GM11168 (cell line): ENCODE measurements around the gene NSUN3.
"Not testable (repeated sequence)": the region's sequence is repeated elsewhere in the genome, so short reads cannot be mapped to it uniquely, and the experiment has no call there.

Source experiments
- in situ Hi-C: fragments of 300-500 bp; cut with MboI; formaldehyde crosslinking; loops from one replicate; pipeline ENCODE4 v1.12.0; 2022; ENCODE audit warnings: low sequenced_read_pairs; ENCODE audit not compliant: unreplicated experiment

NSUN3 gene

DNA sequence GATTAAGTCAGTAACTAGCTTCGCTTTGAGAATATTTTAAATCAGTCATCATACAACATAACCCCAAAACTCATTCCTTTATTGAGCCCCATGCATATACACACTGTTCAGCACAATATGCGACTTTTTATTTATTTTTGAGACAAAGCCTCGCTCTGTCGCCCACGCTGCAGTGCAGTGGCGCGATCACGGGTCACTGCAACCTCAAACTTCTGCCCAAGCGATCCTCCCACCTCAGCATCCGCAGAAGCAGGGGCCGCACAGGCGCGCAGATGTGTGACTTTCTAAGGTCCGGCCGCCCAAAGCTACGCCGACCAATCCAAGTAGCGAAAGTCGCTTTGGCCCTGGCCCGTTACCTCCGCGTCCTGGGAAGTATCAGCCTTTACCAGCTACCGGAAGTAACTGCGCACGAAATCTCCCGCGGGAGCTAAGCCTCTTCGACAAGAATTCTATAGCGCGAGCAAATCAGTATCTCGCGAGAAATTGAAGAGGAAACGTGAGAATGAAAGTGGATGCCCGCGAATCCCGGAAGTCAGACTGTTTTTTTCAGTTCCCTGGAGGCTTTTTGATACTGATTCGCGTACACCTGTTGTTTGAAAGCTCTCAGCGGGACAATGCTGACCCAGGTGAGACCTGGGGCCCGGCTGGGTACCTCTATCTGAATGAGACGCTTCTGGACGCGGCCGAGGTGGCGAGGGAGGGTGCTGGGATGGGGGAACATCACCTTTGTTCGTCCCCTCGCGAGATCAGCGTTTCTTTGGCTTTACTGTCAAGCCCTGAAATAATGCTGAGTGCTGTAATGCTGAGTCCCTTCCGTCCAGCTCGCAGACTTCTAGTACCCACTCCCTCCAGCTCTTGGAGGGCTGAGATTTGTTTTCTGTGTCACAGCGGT lies at the start of gene NSUN3, which contains the start of gene DHFR2:
TSS of gene NSUN3 (plus strand) at position 549 of the 892 bp plus-strand sequence. CDS start at position 615, 66 bp downstream.
TSS of gene DHFR2 (minus strand) at position 404 of the 892 bp plus-strand sequence. CDS start 1,405 bp downstream, outside the sequence.
- in situ Hi-C loops: no loop called here

- in situ Hi-C loops: no loop called here
Measured at GRCh38 chr3:94015025-94015424, 47.8 kb upstream of the NSUN3 start.

DNA sequence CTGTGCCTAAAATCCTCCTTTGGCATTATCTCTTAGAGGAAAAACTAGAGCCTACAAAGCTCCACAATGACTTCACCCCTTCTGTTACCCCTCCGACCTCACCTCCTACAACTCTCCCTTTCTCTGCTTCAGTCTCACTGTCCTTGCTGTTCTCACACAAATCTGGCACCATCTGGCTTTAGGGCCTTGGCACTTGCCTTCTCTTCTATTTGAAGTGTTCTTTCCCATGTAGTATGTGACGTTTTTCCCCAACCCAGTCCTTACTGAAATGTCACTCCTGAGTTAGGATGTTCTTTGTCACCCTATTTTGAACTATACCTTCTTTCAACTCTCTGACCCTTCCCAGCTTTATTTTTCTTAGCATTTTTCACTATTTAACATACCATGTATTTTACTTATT lies 43.2 kb upstream of the NSUN3 start:
- in situ Hi-C loops: no loop called here

GRCh38 chr3:94020293-94020692 lies 42.6 kb upstream of the NSUN3 start:
- in situ Hi-C loops: no loop called here

GRCh38 chr3:94024385-94024784 lies 38.5 kb upstream of the NSUN3 start:
- in situ Hi-C loops: no loop called here

DNA sequence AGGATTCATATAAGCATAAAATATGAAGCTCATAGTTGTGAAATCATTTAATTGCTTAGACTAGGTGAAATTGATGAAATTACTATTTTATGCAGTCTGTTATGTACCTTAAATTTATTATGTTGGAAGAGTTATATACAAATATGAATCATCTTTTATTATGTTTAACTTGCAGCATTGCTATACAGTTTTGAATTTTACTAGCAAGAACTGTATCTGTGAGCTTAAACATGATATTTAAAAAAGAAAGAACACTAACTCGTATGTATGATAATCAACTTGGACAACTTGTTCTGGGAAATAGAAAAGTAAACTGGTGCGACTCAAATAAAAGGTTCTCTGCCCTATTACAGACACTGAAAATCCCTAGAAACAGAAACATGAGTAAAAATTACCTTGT lies 36.2 kb upstream of the NSUN3 start:
- in situ Hi-C loops: no loop called here

DNA sequence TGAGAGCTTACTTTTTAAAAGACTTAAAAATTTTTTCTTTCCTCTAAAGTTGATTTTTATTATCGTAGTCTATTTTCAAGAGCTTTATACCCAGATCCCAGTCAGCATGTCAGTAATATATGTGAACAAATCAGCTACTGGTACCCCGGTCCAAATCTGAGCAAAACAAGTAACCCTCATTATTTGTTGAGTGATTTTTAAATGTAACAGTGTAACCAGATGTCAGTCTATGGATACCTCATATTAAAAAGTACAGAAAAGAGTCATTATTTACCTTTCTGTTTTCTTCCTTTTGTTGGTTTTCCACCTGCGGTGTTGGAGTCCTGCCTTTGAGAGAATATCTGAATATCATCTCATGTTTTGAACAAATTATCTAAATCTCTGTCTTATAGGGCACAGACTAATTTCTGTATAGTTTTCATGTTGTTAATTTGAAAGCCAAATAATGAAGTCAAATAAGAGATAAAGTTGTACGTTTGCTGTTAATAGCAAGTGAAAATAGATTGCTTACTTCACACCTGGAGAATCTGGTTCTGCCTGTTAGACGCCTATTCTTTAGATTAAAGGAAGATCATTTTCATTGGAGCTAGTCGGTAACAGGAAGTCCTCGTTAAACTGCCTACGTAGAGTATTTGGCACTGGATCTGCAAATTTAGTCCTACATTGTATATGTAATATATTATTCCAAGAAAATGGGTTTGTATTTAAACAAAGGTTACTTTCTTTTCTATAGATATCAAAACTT lies 34.6 kb upstream of the NSUN3 start, which contains the start of gene STX19:
TSS of gene STX19 (minus strand) at position 505 of the 745 bp plus-strand sequence. CDS start 13,328 bp downstream, outside the sequence.
- in situ Hi-C loops: no loop called here

- in situ Hi-C loops: no loop called here
Measured at GRCh38 chr3:94036909-94037507, 25.9 kb upstream of the NSUN3 start.

DNA sequence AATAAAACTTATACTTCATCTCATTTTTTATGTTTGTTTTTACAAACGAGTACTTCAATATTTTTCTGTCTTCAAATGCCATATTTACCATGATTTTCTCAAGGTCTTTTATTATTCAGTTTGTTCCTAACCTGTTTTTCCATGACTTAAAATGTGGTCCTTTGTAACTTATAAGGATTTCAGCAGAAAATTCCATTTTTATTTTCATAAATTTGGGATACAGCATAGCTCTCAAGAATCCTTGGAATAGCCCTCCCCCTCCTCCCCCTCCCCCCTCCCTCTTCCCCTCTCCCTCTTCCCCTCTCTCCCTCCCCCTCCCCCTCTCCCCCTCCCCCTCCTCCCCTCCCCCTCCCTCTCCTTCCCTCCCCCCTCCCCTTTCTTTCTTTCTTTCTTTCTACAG lies 19.6 kb upstream of the NSUN3 start:
- in situ Hi-C loops: no loop called here

DNA sequence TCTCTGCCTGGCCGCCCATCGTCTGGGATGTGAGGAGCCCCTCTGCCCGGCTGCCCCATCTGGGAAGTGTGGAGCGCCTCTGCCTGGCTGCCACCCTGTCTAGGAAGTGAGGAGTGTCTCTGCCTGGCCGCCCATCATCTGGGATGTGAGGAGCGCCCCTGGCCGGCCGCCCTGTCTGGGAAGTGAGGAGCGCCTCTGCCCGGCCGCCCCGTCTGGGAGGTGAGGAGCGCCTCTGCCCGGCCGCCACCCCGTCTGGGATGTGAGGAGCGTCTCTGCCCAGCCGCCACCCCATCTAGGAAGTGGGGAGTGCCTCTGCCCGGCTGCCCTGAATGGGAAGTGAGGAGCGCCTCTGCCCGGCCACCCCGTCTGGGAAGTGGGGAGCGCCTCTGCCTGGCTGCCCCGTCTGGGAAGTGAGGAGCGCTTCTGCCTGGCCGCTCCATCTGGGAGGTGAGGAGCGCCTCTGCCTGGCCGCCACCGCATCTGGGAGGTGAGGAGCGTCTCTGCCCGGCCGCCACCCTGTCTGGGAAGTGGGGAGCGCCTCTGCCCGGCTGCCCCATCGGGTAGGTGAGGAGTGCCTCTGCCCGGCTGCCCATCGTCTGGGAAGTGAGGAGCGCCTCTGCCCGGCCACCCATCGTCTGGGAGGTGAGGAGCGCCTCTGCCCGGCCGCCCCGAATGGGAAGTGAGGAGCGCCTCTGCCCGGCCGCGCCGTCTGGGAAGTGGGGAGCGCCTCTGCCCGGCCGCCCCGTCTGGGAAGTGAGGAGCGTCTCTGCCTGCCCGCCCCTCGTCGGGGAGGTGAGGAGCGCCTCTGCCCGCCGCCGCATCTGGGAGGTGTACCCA lies 18.5 kb upstream of the NSUN3 start:
- in situ Hi-C loops: not testable (repeated sequence)

DNA sequence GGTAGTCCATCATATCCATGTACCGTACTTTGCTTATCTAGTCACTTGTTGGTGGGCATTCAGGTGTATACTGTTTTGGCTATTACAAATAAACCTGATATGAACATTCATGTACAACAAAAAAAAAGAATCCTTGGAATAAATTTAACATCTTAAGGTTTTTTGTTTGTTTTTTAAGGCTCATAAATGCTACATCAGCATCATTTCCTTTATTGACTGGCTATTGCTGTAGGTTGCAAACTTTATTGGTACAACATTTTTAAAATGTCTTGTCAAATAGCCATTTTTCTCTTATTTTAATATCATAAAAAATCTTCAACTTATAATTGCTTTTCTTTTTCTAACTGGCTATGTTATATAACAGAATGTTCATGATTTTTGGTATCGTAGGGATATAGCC lies 16.3 kb upstream of the NSUN3 start:
- in situ Hi-C loops: no loop called here

DNA sequence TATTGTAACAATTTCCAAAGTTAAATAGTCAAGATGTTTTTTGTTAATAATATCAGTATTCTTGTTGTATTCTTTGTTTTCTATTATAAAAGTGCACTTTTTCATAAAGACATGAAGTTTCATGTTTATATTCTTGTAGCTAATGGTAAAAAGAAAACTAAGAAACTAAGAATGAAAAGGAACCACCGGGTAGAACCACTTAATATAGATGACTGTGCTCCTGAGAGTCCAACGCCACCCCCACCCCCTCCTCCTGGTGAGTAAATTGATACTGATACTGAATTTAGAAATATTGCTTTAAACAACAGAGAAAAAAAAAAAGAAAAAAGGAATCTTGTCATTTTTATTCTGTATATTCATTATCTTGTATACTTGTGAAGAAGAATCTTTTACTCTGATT lies 13.6 kb upstream of the NSUN3 start:
- in situ Hi-C loops: no loop called here

GRCh38 chr3:94050546-94050945 lies 12.3 kb upstream of the NSUN3 start:
- in situ Hi-C loops: no loop called here

DNA sequence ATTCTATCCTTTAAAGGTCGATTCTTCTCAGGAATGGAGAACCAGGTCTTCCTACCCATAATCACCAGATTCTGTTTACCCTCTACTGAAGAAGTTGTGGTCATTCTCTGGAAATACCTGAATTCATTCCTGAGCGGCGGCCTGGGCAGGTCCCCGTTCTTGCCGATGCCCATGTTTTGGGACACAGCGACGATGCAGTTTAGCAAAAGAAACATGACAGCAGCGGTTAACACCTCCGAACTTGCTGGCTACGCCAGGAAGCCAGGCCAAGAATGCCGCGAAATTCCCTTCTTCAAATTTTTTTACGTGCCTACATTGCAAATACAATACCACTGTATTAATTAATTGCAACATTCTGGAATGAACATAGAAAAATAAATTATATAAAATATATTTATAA lies 1.6 kb upstream of the NSUN3 start:
- in situ Hi-C loops: no loop called here

- in situ Hi-C loops: no loop called here
Measured at GRCh38 chr3:94063496-94064119, 747 bp downstream of the NSUN3 start.

DNA sequence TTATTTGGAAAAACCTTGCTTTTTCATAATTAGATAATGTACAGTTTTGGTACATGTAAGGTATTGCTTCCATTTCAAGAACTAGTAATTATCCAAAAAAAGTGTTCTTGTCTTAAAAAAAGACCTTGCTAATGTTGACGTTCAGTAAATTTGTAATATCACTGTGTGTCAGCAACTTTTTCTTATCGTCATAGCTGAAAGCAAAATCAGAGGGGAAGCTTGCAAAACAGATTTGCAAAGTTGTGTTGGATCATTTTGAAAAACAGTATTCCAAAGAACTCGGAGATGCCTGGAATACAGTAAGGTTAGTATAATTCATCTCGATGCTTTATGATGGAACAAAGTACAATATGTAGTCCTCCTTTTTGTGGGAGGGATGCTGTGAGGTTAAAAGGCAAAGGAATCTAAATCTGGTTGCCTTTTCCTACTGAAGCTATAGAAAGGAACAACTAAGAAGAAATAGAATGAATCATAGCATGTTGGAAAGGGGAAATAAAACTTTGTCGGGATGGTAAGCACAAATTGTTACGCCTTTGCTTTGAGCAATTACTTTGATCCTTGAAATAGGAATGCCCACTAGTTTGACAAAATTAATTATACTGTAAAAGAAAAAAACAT lies 1.5 kb downstream of the NSUN3 start:
- in situ Hi-C loops: no loop called here

DNA sequence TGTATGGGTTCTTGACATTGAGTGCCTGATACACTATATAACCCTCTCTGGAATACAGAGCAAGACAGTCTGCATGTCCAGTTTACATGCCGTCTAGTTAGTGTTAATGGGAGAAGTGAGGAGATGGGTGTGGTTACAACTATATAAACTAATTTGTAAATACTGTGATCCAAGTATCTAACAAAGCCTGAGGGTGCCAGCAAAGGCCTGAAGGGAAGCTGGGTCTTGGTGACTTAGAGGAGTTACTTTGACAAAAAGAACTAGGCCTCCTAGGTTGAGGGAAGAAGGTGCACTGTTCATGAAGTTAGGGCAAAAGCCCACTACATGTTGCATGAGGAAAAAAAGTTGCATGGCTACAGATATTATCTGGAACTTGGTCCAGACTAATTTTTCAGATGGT lies 2.3 kb downstream of the NSUN3 start:
- in situ Hi-C loops: no loop called here

DNA sequence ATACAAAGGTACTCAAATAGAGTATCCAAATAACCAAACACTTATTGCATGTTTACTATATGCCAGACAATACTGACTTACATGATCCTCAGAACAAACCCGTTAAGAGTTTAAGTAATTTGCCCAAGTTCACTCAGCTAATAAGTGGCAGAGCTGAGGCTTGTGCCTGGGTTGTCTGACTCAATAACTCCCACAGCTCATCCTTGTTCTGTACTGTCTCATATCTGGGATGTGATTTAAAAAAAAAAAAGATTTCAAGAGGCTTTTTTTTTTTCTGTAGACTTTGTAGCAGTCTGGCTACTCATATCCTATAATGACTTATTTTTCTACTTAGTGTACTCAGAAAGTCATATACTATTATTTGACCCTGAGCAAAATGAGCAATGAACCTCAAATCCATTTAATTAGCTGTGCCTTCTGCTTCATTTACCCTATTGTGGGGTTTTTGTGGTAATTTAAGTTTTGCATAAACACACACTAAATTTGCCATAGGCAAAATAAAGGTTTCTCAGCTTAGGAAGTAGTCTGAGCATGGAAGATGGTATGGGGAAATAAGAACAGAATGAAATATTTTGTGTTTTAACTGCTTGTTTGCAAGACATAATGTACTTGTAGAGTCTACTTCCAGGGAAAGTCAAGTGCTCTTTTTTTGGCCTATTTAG lies 3.1 kb downstream of the NSUN3 start:
- in situ Hi-C loops: no loop called here
